Measurements from ENCODE around the gene FNDC11. TPM values are rescaled to one million over a fixed set of nuclear protein-coding genes. Genes with fewer than 3 reads are reported as not detected.

Gene FNDC11
- total and polyA plus RNA-seq, 2 donors (not counting 3 experiments of a cell fraction or from before 2014, with no cell fraction given): 0.71 to 1.9 TPM

DNA sequence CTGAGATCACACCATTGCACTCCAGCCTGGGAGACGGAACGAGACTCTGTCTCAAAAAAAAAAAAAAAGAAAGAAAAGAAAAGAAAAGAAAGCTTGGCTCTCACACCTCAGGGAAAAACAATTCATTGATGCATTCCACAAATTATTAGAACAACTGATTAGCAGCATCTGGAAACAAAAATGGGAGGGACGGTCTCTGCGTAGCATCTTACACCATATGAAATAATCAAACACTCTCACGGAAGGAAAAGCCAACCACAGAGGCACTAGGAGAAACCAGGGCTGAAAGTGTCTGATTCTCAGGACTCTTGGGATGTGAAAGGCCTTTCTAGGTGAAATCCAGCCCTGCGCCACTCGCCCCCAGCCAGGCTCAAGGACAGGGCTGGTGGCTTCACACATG, 22.4 kb downstream of the FNDC11 start:
- Histone ChIP-seq H3K4me1 (ENCODE audit: control insufficient read depth, extremely low read depth, insufficient read depth, low read length) (peaks cover 10% of the 10 kb centered on the region), H3K27me3 (ENCODE audit: control insufficient read depth in 2 of 2, insufficient read depth in 2 of 2, low read length in 2 of 2) (no peaks in the 10 kb centered on the region), H3K9me1 (replicated peaks; ENCODE audit: control insufficient read depth, extremely low read depth, insufficient read depth, low read length) (no peaks in the 10 kb centered on the region), H3K79me2 (ENCODE audit: control insufficient read depth, insufficient read depth, low read length) (peaks cover 5% of the 10 kb centered on the region), H3K9me3 (replicated peaks; ENCODE audit: control insufficient read depth, insufficient read depth, low read length) (no peaks in the 10 kb centered on the region), H2AFZ (ENCODE audit: low read depth, low read length) (no peak overlapping the region), H3K4me2 (ENCODE audit: insufficient read depth, low read length) (no peak overlapping the region), H3K4me3 (replicated peaks in 1 of 3; ENCODE audit: insufficient read depth in 1 of 3, low read depth in 1 of 3, low read length in 3 of 3) (no peak overlapping the region), H3K9ac (replicated peaks; ENCODE audit: extremely low read depth, insufficient read depth, low read length) (no peak overlapping the region), H3K36me3 (ENCODE audit: control insufficient read depth in 2 of 2, extremely low read depth in 1 of 2, insufficient read depth in 2 of 2, low read length in 2 of 2) (no peaks in the 10 kb centered on the region), H3K27ac (ENCODE audit: insufficient read depth, low read depth, low read length) (no peak overlapping the region), H4K20me1 (replicated peaks; ENCODE audit: control insufficient read depth, extremely low read depth, insufficient read depth, low read length) (no peaks in the 10 kb centered on the region)
- intact Hi-C loops (cut with micrococcal nuclease) (no loop called here), dilution Hi-C loops (cut with MboI; ENCODE audit: extremely low pct_ligation_motif_present, low sequenced_read_pairs) (no loop called here)
- CTCF ChIA-PET: no interaction called here
- TF ChIP-seq, protein P1, sequence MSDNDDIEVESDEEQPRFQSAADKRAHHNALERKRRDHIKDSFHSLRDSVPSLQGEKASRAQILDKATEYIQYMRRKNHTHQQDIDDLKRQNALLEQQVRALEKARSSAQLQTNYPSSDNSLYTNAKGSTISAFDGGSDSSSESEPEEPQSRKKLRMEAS (IDR thresholded peaks at IDR 0.05; ENCODE audit: insufficient read depth, insufficient read length): no peak
- TF ChIP-seq MYC (IDR thresholded peaks at IDR 0.05; ENCODE audit: low read depth, low read length) (no peak), FOS (IDR thresholded peaks at IDR 0.05; ENCODE audit: borderline replicate concordance, insufficient read depth, low read length) (no peak), EZH2 (IDR thresholded peaks at IDR 0.05; ENCODE audit: borderline replicate concordance, low read depth, low read length, severe bottlenecking) (no peak), GATA2 (IDR thresholded peaks at IDR 0.05; ENCODE audit: insufficient read depth, insufficient read length, low read depth, low read length) (no peak), POLR2A (IDR thresholded peaks at IDR 0.05; ENCODE audit: low read depth, low read length) (no peak)
- TF ChIP-seq, protein P2, sequence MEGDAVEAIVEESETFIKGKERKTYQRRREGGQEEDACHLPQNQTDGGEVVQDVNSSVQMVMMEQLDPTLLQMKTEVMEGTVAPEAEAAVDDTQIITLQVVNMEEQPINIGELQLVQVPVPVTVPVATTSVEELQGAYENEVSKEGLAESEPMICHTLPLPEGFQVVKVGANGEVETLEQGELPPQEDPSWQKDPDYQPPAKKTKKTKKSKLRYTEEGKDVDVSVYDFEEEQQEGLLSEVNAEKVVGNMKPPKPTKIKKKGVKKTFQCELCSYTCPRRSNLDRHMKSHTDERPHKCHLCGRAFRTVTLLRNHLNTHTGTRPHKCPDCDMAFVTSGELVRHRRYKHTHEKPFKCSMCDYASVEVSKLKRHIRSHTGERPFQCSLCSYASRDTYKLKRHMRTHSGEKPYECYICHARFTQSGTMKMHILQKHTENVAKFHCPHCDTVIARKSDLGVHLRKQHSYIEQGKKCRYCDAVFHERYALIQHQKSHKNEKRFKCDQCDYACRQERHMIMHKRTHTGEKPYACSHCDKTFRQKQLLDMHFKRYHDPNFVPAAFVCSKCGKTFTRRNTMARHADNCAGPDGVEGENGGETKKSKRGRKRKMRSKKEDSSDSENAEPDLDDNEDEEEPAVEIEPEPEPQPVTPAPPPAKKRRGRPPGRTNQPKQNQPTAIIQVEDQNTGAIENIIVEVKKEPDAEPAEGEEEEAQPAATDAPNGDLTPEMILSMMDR (IDR thresholded peaks at IDR 0.05; ENCODE audit: extremely low read depth in 1 of 2, insufficient read depth in 1 of 2, low read depth in 1 of 2, low read length in 2 of 2): no peak
- no peak for FAIRE-seq
- no TSS peak for BruUV-seq (replicated peaks)
- no peak for DNase-seq (ENCODE audit: low read depth, low spot score)
- POLR2A ChIA-PET: interaction anchor here (0.7 kb wide), 1 partner anchor 56 kb away, joined by 4 read pairs; the partner anchor contains the start of gene PPDPF

Measured in endothelial cell of umbilical vein (primary cell).